Hematopoietic multipotent progenitor cell treated with erythropoietin and hydrocortisone succinate and interleukin-3 and kit ligand, for 4 days (in vitro differentiated cells): ENCODE data around the gene RNF34.
A peak's percentile ranks its signal among the peaks of the same experiment; 100 is the strongest.

Experiments used
- DNase-seq: peaks from one replicate; pipeline ENCODE4 v3.0.0-alpha.2; 2015

Gene RNF34

GRCh38 chr12:121391619-121392324 lies 8.1 kb upstream of the RNF34 start:
- DNase-seq = peak; percentile 69

- DNase-seq = no peak
Measured at GRCh38 chr12:121392325-121392716, 7.6 kb upstream of the RNF34 start.

GRCh38 chr12:121397521-121397920 lies 2.4 kb upstream of the RNF34 start:
- no peak for DNase-seq

GRCh38 chr12:121398355-121398754 lies 1.6 kb upstream of the RNF34 start:
- DNase-seq = no peak

- DNase-seq = peak; percentile 61
Measured at GRCh38 chr12:121400332-121401139, 618 bp downstream of the RNF34 start.

GRCh38 chr12:121403721-121404120 lies 3.8 kb downstream of the RNF34 start:
- no peak for DNase-seq

- DNase-seq = peak; percentile 27
Measured at GRCh38 chr12:121404734-121405133, 4.8 kb downstream of the RNF34 start.

GRCh38 chr12:121405211-121405610 lies 5.3 kb downstream of the RNF34 start:
- DNase-seq = no peak

- DNase-seq = no peak
Measured at GRCh38 chr12:121413917-121414316, 14.0 kb downstream of the RNF34 start.

GRCh38 chr12:121417847-121418246 lies 17.9 kb downstream of the RNF34 start:
- no peak for DNase-seq

- DNase-seq = no peak
Measured at GRCh38 chr12:121420109-121420508, 20.2 kb downstream of the RNF34 start.

- DNase-seq = no peak
Measured at GRCh38 chr12:121423253-121423652, 23.3 kb downstream of the RNF34 start.

GRCh38 chr12:121423682-121424623 lies 24.0 kb downstream of the RNF34 start:
- DNase-seq = no peak

GRCh38 chr12:121424624-121424975 lies 24.7 kb downstream of the RNF34 start:
- DNase-seq = peak; percentile 31

GRCh38 chr12:121427556-121428050 lies 27.7 kb downstream of the RNF34 start:
- no peak for DNase-seq

GRCh38 chr12:121428883-121429282 lies 29.0 kb downstream of the RNF34 start:
- DNase-seq = no peak

GRCh38 chr12:121430833-121431415 lies 31.0 kb downstream of the RNF34 start:
- DNase-seq = no peak

GRCh38 chr12:121432740-121433480 lies 33.0 kb downstream of the RNF34 start:
- peak; percentile 52 for DNase-seq

- DNase-seq = no peak
Measured at GRCh38 chr12:121436706-121437105, 36.8 kb downstream of the RNF34 start.

GRCh38 chr12:121438905-121439304 lies 39.0 kb downstream of the RNF34 start:
- DNase-seq = no peak

GRCh38 chr12:121439715-121440114 lies 39.8 kb downstream of the RNF34 start:
- no peak for DNase-seq

GRCh38 chr12:121440768-121441167 lies 40.9 kb downstream of the RNF34 start:
- DNase-seq = no peak
